HepG2 (cell line): ENCODE data around the gene WDR47. TPM values are rescaled to one million over a fixed set of nuclear protein-coding genes. Genes with fewer than 3 reads are reported as not detected.

ENCODE experiments used
- FOXJ3 ChIP-seq: sonication (generic); formaldehyde crosslinking; IDR thresholded peaks from 2 replicates; pipeline ENCODE4 v1.4.0; 2020; ENCODE audit warnings: missing genetic modification reagents, mild to moderate bottlenecking, borderline replicate concordance
- JUNB ChIP-seq: sonication (generic); formaldehyde crosslinking; IDR thresholded peaks from 2 replicates; pipeline ENCODE4 v1.8.0; 2022; ENCODE audit warnings: missing genetic modification reagents, mild to moderate bottlenecking, borderline replicate concordance
- NR3C1 ChIP-seq: sonication (generic); formaldehyde crosslinking; IDR thresholded peaks from 2 replicates; pipeline ENCODE4 v1.4.0; 2020; ENCODE audit warnings: missing genetic modification reagents
- RORA ChIP-seq: sonication (generic); formaldehyde crosslinking; IDR thresholded peaks from 2 replicates; pipeline ENCODE4 v1.5.0; 2020; ENCODE audit warnings: mild to moderate bottlenecking, missing genetic modification reagents, moderate library complexity
- TBX2 ChIP-seq: sonication (generic); formaldehyde crosslinking; IDR thresholded peaks from 2 replicates; pipeline ENCODE4 v1.5.0; 2020; ENCODE audit warnings: missing genetic modification reagents, mild to moderate bottlenecking, borderline replicate concordance
- ZBTB14 ChIP-seq: sonication (generic); formaldehyde crosslinking; IDR thresholded peaks from 2 replicates; pipeline ENCODE4 v1.4.0; 2020; ENCODE audit warnings: missing genetic modification reagents
- ZHX1 ChIP-seq: sonication (generic); formaldehyde crosslinking; IDR thresholded peaks from 2 replicates; pipeline ENCODE4 v1.8.1; 2022; ENCODE audit warnings: low read depth, mild to moderate bottlenecking, missing genetic modification reagents
- ZNF142 ChIP-seq: sonication (generic); formaldehyde crosslinking; IDR thresholded peaks from 2 replicates; pipeline ENCODE4 v1.4.0; 2020; ENCODE audit warnings: missing genetic modification reagents
- ZNF44 ChIP-seq: sonication (generic); formaldehyde crosslinking; IDR thresholded peaks from 2 replicates; pipeline ENCODE4 v1.5.1; 2020; ENCODE audit warnings: mild to moderate bottlenecking, missing genetic modification reagents
- polyA plus RNA-seq, 8 experiments: library from polyadenylated mRNA; depleted of rRNA in 3 of 8; stranded (reverse) in 7 of 8; unstranded in 1 of 8; fragments of >200 nt; fragmentation: Illumina TruSeq in 4 of 8; extraction: Trizol in 4 of 8; gene quantifications; 2 replicates each; pipeline versions ENCODE4 v1.2.1 to v1.2.3, GENCODE V29; 2011 to 2016; ENCODE audit warnings: low read depth in 4 of 8, missing spikeins in 1 of 8, mixed read lengths in 1 of 8; ENCODE audit not compliant: insufficient read depth in 1 of 8
- total RNA-seq, 5 experiments: library from RNA; depleted of rRNA; stranded (reverse); fragments of >200 nt; fragmentation: Illumina TruSeq; extraction: Trizol; gene quantifications; 2 replicates each; pipeline ENCODE4 v1.2.3, GENCODE V29; 2016; ENCODE audit warnings: low read depth in 1 of 5
- TF ChIP-seq, protein P1 (sequence below): IDR thresholded peaks from 2 replicates; pipeline ENCODE4 v1.6.1; 2012; ENCODE audit warnings: low read length, improper control_type of control experiment

Gene WDR47
- total and polyA plus RNA-seq, 2 of the 13 experiments (the other 11 are each of a cell fraction or from before 2014, with no cell fraction given) = 4.3 to 5.9 TPM

DNA sequence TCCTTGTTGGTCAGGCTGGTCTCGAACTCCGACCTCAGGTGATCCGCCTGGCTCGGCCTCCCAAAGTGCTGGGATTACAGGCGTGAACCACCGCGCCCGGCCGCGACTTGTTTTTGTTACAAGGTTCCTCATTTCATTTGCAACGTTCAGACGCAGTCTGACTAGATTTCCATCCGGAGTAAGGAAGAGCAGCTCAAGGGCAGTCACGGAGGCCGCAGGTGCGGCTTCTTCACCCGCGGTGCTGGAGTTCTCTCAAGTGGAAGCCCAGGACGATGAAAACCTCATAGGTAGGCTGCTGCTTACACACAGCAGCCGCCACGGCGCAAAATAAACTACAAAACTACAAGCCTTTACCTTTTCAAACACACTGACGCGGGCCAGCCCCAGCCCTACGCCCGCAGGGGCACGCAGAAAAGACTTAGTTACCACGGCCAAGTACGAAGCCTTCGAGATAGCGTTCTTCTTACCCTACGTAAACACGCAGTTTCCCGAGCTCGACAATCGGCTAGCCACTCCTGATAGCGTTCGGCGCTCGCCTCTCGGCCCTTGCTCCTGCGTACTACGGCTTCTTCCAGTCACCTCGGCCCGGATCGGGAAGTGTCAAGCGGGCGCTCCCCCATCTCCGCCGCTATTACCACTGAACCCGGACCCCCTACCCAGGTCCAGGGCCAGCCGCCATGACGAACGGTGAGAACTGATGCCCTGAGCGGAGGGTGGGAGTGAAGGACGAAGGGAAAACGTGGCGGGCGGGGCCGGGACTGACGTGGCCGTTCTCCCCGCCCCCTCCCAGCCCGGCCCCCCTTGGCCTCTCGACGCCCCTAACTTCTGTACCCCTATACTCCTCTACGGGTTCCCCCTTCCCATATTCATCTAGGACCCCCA, 48.5 kb upstream of the WDR47 start, which contains the start of gene TMEM167B (continued):
- TF ChIP-seq ZNF142 (CRISPR knock-in tag) = peak; percentile 48
- TF ChIP-seq, protein P1, sequence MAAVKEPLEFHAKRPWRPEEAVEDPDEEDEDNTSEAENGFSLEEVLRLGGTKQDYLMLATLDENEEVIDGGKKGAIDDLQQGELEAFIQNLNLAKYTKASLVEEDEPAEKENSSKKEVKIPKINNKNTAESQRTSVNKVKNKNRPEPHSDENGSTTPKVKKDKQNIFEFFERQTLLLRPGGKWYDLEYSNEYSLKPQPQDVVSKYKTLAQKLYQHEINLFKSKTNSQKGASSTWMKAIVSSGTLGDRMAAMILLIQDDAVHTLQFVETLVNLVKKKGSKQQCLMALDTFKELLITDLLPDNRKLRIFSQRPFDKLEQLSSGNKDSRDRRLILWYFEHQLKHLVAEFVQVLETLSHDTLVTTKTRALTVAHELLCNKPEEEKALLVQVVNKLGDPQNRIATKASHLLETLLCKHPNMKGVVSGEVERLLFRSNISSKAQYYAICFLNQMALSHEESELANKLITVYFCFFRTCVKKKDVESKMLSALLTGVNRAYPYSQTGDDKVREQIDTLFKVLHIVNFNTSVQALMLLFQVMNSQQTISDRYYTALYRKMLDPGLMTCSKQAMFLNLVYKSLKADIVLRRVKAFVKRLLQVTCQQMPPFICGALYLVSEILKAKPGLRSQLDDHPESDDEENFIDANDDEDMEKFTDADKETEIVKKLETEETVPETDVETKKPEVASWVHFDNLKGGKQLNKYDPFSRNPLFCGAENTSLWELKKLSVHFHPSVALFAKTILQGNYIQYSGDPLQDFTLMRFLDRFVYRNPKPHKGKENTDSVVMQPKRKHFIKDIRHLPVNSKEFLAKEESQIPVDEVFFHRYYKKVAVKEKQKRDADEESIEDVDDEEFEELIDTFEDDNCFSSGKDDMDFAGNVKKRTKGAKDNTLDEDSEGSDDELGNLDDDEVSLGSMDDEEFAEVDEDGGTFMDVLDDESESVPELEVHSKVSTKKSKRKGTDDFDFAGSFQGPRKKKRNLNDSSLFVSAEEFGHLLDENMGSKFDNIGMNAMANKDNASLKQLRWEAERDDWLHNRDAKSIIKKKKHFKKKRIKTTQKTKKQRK = no peak
- peak; percentile 21; the same call in 1 of the 2 replicates for TF ChIP-seq ZHX1
- peak; percentile 79; the same call in 1 of the 2 replicates for TF ChIP-seq ZNF44
- TF ChIP-seq FOXJ3 (CRISPR knock-in tag) = no peak; the same call in 1 of the 2 replicates
- TF ChIP-seq RORA (CRISPR knock-in tag) = no peak
- no peak for TF ChIP-seq NR3C1 (CRISPR knock-in tag)
- TF ChIP-seq TBX2 (CRISPR knock-in tag) = peak; percentile 71
- no peak for TF ChIP-seq ZBTB14 (CRISPR knock-in tag)
- no peak for TF ChIP-seq JUNB (CRISPR knock-in tag)
